Epithelial cell of esophagus (primary cell): ENCODE data around the gene PDILT.
"Not testable (repeated sequence)": the region's sequence is repeated elsewhere in the genome, so short reads cannot be mapped to it uniquely, and the experiment has no call there.

Source experiments
- DNase-seq: peaks from one replicate; pipeline ENCODE4 v3.0.0; 2010; ENCODE audit warnings: low read depth
- H3K4me3 ChIP-seq: 2 replicates; pipeline ENCODE4 v1.5.1; 2011; ENCODE audit warnings: mild to moderate bottlenecking, low read length, control low read depth
- TF ChIP-seq, protein P1 (sequence below): IDR thresholded peaks from 2 replicates; pipeline ENCODE4 v1.5.1; 2011; ENCODE audit warnings: low read depth, mild to moderate bottlenecking, low read length, control low read depth, inconsistent platforms; ENCODE audit not compliant: insufficient read depth; ENCODE audit errors: missing control alignments

PDILT gene

DNA sequence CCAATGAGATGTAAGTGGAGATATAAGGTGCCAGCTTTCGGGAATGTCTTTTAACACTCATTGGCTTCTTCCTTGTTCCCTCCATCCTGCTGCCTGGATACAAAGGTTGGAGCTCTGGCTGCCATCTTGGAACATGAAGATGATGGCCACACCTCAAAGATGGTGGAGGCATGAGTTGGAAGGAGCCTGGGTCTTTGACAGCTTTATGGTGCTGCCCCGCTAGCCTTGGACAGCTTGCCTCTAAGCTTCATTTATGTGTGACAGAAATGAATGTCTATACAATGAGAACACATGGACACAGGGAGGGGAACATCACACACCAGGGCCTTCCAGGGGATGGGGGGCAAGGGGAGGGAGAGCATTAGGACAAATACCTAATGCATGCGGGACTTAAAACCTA is 90.8 kb downstream of the PDILT start:
- TF ChIP-seq, protein P1, sequence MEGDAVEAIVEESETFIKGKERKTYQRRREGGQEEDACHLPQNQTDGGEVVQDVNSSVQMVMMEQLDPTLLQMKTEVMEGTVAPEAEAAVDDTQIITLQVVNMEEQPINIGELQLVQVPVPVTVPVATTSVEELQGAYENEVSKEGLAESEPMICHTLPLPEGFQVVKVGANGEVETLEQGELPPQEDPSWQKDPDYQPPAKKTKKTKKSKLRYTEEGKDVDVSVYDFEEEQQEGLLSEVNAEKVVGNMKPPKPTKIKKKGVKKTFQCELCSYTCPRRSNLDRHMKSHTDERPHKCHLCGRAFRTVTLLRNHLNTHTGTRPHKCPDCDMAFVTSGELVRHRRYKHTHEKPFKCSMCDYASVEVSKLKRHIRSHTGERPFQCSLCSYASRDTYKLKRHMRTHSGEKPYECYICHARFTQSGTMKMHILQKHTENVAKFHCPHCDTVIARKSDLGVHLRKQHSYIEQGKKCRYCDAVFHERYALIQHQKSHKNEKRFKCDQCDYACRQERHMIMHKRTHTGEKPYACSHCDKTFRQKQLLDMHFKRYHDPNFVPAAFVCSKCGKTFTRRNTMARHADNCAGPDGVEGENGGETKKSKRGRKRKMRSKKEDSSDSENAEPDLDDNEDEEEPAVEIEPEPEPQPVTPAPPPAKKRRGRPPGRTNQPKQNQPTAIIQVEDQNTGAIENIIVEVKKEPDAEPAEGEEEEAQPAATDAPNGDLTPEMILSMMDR = no peak
- DNase-seq = no peak
- H3K4me3 ChIP-seq = no peak overlapping the region

DNA sequence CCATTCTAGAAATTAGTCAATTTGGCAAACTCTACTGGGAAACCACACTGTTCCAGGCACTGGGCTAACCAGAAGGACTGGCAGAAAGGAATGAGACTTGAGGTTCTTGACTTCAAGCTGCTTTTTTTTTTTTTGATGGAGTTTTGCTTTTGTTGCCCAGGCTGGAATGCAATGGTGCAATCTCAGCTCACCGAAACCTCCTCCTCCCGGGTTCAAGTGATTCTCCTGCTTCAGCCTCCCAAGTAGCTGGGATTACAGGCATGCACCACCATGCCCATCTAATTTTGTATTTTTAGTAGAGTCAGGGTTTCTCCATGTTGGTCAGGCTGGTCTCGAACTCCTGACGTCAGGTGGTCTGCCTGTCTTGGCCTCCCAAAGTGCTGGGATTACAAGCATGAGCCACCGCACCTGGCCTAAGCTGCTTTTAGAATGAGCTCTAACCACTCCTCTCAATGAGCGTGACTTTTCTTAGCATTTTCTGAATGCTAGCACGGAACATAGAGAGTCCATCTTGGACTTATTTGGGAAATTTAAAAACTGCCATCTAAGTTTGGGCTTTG is 91.9 kb downstream of the PDILT start:
- H3K4me3 ChIP-seq, DNase-seq: not testable (repeated sequence)

DNA sequence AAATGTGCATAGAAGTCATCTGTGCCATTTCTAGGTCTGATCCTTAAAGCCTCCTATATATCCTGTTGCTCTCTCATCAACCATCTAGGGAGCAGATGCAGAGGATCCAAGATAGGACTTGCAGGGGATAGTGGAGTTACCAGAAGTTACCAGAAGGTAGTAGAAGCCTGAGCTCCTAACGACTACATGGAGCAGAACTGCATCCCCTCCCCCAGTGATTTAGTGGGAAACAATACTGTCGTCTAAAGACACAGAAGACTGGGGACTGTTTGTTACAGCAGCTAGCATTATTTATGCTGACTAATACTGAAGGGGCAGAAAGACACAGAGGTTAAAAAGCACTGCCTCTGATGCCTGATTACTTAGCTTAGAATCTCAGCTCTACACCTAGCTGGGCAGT is 93.0 kb downstream of the PDILT start:
- no peak for DNase-seq
- H3K4me3 ChIP-seq = no peak overlapping the region
- TF ChIP-seq, protein P1 = no peak

DNA sequence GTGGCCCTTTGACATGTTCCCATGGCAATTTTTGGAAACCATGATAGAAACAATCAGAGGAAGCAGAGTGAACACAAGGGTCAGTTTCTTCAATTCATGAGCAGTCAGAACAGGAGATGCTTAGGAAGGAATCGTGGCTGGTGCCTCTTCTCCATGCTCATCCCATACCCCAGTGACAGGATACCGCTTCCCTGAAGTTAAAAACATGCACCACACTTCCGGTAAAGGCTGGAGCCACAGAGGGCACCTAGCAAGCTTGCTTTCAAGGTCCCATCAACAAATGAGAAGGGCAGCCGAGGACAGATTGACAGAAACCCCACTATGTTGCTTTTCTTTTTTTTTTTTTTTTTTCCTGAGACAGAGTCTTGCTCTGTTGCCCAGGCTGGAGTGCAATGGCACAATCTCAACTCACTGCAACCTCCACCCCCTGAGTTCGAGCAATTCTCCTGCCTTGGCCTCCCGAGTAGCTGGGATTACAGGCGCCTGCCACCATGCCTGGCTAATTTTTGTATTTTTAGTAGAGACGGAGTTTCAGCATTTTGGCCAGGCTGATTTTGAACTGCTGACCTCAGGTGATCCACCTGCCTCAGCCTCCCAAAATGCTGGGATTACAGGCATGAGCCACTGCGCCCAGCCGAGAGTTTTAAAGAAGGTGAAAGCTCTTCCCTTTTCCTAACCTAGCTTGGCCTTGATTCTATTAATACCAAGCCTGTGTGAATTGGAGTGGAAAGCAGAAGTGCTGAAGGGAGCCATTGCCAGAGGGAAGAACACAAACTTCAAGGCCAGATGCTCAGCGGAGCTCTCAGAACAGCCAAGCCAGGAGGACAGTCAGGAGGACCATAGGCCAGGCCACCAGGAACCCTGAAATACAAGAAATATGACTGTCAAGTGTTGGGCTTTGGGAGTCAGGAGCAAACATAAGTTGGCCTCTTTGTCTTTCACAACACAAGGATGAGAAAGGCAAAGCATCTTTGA is 93.8 kb downstream of the PDILT start:
- no peak for DNase-seq
- H3K4me3 ChIP-seq = no peak overlapping the region
- TF ChIP-seq, protein P1 = no peak

DNA sequence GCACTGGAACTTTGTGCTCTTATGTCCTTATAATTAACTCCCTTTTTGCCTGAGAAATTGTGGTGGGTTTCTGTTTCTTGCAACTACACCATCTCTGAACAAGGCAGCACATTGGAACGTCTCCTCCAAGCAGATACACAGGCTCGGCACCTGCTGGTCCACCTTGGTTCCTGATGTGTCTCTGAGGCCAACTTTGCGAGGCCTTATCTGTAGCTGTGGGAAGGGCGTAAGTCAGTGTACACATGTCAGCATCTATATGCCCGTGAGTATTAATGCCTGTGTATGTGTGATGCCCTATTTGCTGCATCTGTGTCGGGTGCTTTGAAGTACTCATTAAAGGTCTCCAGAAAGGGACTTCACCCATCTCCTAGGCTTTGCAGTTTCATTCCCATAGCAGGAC is 94.8 kb downstream of the PDILT start:
- TF ChIP-seq, protein P1 = no peak
- H3K4me3 ChIP-seq = no peak overlapping the region
- no peak for DNase-seq
